GM12873 (cell line): Measurements from ENCODE around the gene NCAN.
A peak's percentile ranks its signal among the peaks of the same experiment; 100 is the strongest.

Source experiments
- TF ChIP-seq, protein P1 (sequence below): IDR thresholded peaks from 2 replicates; pipeline ENCODE4 v1.5.1; 2012; ENCODE audit warnings: low read depth, mild to moderate bottlenecking, moderate library complexity, low read length, control low read depth; ENCODE audit not compliant: insufficient read depth; ENCODE audit errors: missing control alignments

NCAN gene

DNA sequence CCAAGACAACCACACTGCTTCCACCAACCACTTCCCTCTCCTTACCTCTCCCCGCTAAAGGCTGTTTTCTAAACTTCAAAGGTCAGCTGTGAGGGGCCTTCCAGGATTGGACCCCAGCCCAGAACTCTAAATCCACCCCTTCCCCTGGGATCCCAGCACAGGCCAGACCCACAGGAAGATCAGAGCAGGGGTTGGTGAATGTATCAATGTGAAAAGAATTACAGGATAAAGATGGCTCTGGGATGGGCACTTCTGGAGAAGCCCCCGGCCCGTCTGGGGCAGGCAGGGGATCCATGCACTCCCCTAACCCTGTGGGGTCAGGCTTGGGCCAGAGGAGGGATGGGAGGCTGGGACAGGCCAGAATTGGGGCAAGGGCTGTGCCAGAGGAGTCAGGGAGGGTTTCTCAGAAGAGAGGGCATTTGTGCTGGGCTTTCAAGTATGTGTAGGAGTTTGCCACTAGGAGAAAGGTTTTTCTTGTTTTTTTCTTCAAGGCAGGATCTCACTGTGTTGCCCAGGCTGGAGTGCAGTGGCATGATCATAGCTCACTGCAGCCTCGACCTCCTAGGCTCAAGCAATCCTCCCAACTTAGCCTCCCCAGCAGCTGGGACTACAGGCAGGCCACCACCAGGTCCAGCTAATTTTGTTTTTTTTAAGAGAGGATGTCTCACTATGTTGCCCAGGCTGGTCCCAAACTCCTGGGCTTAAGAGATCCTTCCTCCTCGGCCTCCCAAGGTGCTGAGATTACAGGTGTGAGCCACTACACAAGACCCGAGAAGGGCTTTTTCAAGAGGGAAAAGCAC is 40.7 kb upstream of the NCAN start:
- TF ChIP-seq, protein P1, sequence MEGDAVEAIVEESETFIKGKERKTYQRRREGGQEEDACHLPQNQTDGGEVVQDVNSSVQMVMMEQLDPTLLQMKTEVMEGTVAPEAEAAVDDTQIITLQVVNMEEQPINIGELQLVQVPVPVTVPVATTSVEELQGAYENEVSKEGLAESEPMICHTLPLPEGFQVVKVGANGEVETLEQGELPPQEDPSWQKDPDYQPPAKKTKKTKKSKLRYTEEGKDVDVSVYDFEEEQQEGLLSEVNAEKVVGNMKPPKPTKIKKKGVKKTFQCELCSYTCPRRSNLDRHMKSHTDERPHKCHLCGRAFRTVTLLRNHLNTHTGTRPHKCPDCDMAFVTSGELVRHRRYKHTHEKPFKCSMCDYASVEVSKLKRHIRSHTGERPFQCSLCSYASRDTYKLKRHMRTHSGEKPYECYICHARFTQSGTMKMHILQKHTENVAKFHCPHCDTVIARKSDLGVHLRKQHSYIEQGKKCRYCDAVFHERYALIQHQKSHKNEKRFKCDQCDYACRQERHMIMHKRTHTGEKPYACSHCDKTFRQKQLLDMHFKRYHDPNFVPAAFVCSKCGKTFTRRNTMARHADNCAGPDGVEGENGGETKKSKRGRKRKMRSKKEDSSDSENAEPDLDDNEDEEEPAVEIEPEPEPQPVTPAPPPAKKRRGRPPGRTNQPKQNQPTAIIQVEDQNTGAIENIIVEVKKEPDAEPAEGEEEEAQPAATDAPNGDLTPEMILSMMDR, result no peak

DNA sequence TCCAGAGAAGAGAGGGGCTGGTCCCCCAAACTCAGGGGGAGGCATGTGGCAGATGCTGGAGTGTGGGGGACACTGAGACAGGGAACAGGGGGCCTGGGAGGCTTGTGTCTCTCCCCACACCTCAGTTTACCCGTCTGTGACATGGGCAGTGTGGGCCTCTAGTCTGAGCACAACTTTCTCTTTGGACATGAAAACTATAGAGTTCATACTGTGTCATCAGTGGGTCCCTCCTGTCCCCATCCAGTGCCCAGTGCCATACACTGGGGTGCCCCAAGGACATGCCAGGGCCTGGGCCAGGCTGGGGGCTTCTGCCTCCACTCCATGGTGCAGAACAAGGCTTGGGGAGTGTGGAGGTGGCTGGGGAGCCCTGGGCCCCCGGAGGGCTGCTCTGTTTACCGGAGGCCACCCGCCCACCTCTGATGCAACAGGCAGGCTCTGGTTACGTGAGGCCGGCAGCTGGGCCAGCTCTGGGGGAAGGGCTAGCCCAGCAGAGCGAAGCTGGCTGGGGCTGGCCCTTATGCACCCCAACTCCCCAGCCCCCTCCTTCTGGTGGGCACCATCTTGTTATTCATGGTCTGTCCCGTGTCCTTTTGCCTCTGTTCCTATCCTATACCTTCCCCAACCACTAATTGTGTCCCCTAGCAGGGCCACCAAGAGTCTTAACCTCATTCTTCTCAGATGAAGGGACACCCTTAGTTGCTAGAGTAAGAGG is 39.8 kb upstream of the NCAN start:
- TF ChIP-seq, protein P1, result no peak

DNA sequence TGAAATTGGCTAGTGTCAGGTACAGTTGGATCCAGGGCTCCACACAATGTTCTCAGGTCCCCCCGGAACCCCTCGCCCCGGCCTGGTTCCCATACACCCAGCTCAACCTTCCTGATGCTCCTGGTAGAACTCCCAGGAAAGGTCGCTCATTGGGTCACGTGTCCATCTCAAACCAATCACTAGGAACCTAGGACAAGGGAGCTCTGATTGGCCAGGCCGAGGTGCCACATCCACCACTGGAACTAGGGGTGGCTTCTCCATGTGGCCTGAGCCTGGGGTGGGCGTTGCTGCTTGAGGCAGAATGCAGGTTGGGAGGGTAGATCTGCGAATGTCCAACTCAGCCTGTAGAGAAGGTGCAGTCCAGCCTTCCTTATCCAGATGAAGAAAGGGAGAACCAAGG is 34.8 kb upstream of the NCAN start:
- TF ChIP-seq, protein P1, result no peak

DNA sequence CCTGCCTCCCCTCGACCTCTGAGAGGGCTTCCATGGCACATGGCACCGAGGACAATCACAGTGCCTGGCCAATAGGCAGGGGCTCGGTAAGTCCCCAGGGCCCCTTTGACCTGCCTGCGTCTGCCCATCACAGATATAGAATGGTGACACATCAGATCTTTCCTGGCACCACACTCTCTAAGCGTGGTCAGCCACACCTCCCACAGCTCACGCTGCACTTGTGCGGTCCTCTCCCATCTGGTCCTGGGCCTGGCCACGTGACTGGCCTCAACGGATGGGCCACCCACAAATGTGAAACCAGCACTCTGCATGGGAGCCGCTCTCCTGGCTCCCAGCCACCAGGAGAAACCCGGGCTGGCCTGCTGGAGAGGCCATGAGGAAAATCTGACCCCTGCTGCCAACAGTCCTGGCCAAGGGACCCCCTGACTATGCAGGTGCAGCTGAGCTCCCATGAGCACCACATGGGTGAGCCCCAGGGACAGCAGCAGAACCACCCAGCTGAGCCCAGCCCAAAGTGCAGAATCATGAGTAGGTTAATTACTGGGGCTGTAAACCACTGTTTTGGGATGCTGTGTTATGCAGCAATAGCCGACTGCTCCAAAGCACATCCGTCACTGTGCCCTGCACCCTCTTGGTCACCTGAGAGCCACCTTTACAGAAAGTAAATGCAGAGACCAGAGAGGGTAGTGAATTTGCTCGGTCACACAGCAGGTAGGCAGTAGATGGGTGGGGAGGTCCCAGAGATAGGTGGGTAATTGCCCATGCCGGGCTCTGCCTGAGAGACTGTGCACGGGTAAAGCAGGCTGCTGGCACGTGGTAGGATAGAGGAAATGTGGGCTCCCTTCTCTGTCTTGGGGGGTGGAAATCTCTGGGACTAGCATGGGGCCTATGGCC is 32.0 kb upstream of the NCAN start:
- TF ChIP-seq, protein P1, result no peak

DNA sequence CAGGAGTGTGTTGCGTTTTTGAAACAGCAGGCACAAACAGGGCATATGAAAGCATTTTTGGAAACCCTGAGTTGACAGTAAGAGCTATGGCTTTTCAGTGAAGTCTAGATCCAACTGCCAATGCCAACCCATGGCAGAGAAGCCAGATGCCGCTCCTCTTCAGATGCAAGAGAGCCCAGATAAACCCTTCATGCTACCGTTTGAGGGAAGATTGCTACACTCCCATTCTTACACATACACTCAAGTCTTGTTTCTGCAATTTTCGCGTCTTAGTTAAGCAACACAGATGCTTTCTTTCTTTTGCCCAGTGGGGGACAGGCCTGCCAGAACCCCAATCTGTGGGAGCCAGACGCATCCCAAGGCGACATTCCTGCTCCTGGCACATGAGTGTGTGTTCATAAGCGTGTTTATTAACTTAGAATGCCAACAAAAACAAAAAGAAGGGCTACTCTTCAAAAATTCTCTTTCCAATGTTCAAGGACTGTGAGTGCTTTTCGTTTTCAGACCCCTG is 30.2 kb upstream of the NCAN start:
- TF ChIP-seq, protein P1, result no peak

DNA sequence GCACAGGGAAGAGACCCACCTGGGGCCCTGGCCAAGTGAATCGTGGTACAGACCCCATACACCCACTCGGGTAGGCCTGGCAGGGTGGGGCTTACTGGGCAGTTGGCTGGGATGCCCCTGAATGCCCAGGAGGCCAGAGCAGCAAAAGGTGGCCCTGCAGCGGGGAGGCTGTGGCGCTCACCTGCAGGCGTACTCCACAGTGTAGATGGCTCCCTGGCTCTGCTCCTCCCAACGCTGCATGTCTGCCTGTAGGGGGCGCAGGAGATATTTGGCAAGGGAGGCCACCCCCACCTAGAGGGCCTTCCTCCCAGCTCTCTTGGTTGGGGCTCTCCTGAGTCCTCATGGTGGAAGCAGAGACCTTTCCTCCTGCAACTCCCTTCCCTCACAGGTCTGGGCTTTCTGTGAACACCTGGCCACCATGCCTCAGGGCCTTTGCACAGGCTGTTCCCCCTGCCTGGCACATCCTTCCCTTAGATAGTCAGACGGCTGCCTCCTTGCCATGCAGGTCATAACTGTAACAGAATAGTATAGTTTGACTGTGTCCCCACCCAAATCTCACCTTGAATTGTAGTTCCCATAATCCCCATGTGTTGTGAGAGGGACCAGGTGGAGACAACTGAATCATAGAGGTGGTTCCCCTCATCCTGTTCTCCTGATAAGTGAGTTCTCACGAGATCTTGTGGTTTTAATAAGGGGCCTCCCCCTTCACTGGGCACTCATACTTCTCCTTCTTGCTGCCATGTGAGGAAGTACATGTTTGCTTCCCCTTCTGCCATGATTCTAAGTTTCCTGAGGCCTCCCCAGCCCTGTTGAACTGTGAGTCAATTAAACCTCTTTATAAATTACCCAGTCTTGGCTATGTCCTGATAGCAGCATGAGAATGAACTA is 25.7 kb upstream of the NCAN start:
- TF ChIP-seq, protein P1, result peak; percentile 86
